HG03139 (cell line): ENCODE data around the gene TTC33.
"Not testable (repeated sequence)": the region's sequence is repeated elsewhere in the genome, so short reads cannot be mapped to it uniquely, and the experiment has no call there.

Experiments
- ATAC-seq: cut with Tn5 transposase; IDR thresholded peaks from one replicate; pipeline ENCODE4 v1.9.1; 2021; ENCODE audit not compliant: unreplicated experiment

Gene TTC33

GRCh38 chr5:40680741-40681362 is 74.9 kb downstream of the TTC33 start:
- ATAC-seq, result no peak

GRCh38 chr5:40679913-40680681 is 75.7 kb downstream of the TTC33 start, which contains the start of gene PTGER4:
PTGER4 (plus strand) TSS chr5:40679915; CDS start chr5:40680994, 1,079 bp downstream.
- ATAC-seq, result peak; percentile 30

- peak; percentile 67 for ATAC-seq
These were observed 76.4 kb downstream of the TTC33 start for GRCh38 chr5:40679148-40679912.

- no peak for ATAC-seq
These were observed 77.2 kb downstream of the TTC33 start for GRCh38 chr5:40678460-40679147.

GRCh38 chr5:40678026-40678425 is 77.7 kb downstream of the TTC33 start:
- ATAC-seq, result no peak

- no peak for ATAC-seq
These were observed 78.3 kb downstream of the TTC33 start for GRCh38 chr5:40677456-40677855.

- no peak for ATAC-seq
These were observed 79.0 kb downstream of the TTC33 start for GRCh38 chr5:40676613-40677343.

- ATAC-seq, result no peak
These were observed 80.2 kb downstream of the TTC33 start for GRCh38 chr5:40675396-40676133.

- ATAC-seq, result no peak
These were observed 81.0 kb downstream of the TTC33 start for GRCh38 chr5:40674661-40675235.

- no peak for ATAC-seq
These were observed 83.3 kb downstream of the TTC33 start for GRCh38 chr5:40672425-40672824.

- ATAC-seq, result no peak
These were observed 86.0 kb downstream of the TTC33 start for GRCh38 chr5:40669606-40670390.

GRCh38 chr5:40667161-40667663 is 88.5 kb downstream of the TTC33 start:
- no peak for ATAC-seq

- ATAC-seq, result no peak
These were observed 89.1 kb downstream of the TTC33 start for GRCh38 chr5:40666657-40667056.

- ATAC-seq, result no peak
These were observed 90.0 kb downstream of the TTC33 start for GRCh38 chr5:40665635-40666298.

GRCh38 chr5:40660751-40661150 is 95.0 kb downstream of the TTC33 start:
- no peak for ATAC-seq

GRCh38 chr5:40656766-40657165 is 99.0 kb downstream of the TTC33 start:
- ATAC-seq, result no peak

GRCh38 chr5:40656091-40656490 is 99.7 kb downstream of the TTC33 start:
- not testable (repeated sequence) for ATAC-seq

GRCh38 chr5:40655138-40655537 is 100.6 kb downstream of the TTC33 start:
- ATAC-seq, result no peak
